Measurements from ENCODE around the gene GGT5. TPM values are rescaled to one million over a fixed set of nuclear protein-coding genes. Genes with fewer than 3 reads are reported as not detected.
"Not testable (repeated sequence)": the region's sequence is repeated elsewhere in the genome, so short reads cannot be mapped to it uniquely, and the experiment has no call there.

The GGT5 gene
- total RNA-seq, 1 experiment from 2014 or later, result not detected

- intact Hi-C loops (cut with micrococcal nuclease; ENCODE audit: unreplicated experiment), result loop anchor here (2.0 to 5.0 kb wide), 2 partner anchors 40 to 59 kb away; no protein-coding TSS in a partner anchor
- TF ChIP-seq CTCF (conservative IDR thresholded peaks at IDR 0.05) (peak; percentile 86), EZH2 (IDR thresholded peaks at IDR 0.05; ENCODE audit: low read depth) (no peak)
- Histone ChIP-seq H3K9me2 (ENCODE audit: insufficient read depth) (no peaks in the 10 kb centered on the region), H3K4me3 (no peak overlapping the region), H4K20me1 (ENCODE audit: insufficient read depth) (no peaks in the 10 kb centered on the region), H2AFZ (no peak overlapping the region), H3K4me2 (peak overlapping the region; percentile 64), H3K36me3 (ENCODE audit: low read depth) (no peaks in the 10 kb centered on the region), H3K4me1 (replicated peaks; ENCODE audit: insufficient read depth) (peaks cover 14% of the 10 kb centered on the region), H3K27ac (peak overlapping the region; percentile 68; the same call in 1 of the 2 replicates), H3K79me2 (ENCODE audit: low read depth) (no peaks in the 10 kb centered on the region), H3F3A (ENCODE audit: insufficient read depth, low read depth) (no peaks in the 10 kb centered on the region; the same call in 1 of the 2 replicates), H3K9me3 (ENCODE audit: insufficient read depth, low read depth) (no peaks in the 10 kb centered on the region), H3K27me3 (ENCODE audit: insufficient read depth, low read depth) (no peaks in the 10 kb centered on the region)
- ChIA-PET CTCF (interaction anchor here (1.2 kb wide), 1 partner anchor 58 kb away, joined by 11 read pairs; no protein-coding TSS in a partner anchor), POLR2A (ENCODE audit: unreplicated experiment) (no interaction called here)
- BruUV-seq (replicated peaks), result no TSS peak
- peak; percentile 77 to 86 for DNase-seq
Observed at GRCh38 chr22:24247564-24248344, 2.9 kb upstream of the GGT5 start.

- Histone ChIP-seq H3K4me2 (peak overlapping the region; percentile 64), H2AFZ (no peak overlapping the region), H3K4me1 (replicated peaks; ENCODE audit: insufficient read depth) (peaks cover 18% of the 10 kb centered on the region), H3K79me2 (ENCODE audit: low read depth) (no peaks in the 10 kb centered on the region), H3K27me3 (ENCODE audit: insufficient read depth, low read depth) (no peaks in the 10 kb centered on the region), H4K20me1 (ENCODE audit: insufficient read depth) (no peaks in the 10 kb centered on the region), H3K36me3 (ENCODE audit: low read depth) (no peaks in the 10 kb centered on the region), H3K4me3 (no peak overlapping the region), H3K9me2 (ENCODE audit: insufficient read depth) (no peaks in the 10 kb centered on the region), H3K9me3 (ENCODE audit: insufficient read depth, low read depth) (no peaks in the 10 kb centered on the region), H3F3A (ENCODE audit: insufficient read depth, low read depth) (no peaks in the 10 kb centered on the region; the same call in 1 of the 2 replicates), H3K27ac (peak overlapping the region; percentile 68)
- ChIA-PET POLR2A (ENCODE audit: unreplicated experiment) (no interaction called here), CTCF (interaction anchor here (1.2 kb wide), 1 partner anchor 57 kb away, joined by 11 read pairs; no protein-coding TSS in a partner anchor)
- no TSS peak for BruUV-seq (replicated peaks)
- TF ChIP-seq EZH2 (IDR thresholded peaks at IDR 0.05; ENCODE audit: low read depth), result no peak
- TF ChIP-seq CTCF (conservative IDR thresholded peaks at IDR 0.05), result no peak
- DNase-seq, result no peak
- intact Hi-C loops (cut with micrococcal nuclease; ENCODE audit: unreplicated experiment), result loop anchor here (2.0 to 5.0 kb wide), 2 partner anchors 40 to 58 kb away; no protein-coding TSS in a partner anchor
Observed at GRCh38 chr22:24247011-24247507, 2.2 kb upstream of the GGT5 start.

DNA sequence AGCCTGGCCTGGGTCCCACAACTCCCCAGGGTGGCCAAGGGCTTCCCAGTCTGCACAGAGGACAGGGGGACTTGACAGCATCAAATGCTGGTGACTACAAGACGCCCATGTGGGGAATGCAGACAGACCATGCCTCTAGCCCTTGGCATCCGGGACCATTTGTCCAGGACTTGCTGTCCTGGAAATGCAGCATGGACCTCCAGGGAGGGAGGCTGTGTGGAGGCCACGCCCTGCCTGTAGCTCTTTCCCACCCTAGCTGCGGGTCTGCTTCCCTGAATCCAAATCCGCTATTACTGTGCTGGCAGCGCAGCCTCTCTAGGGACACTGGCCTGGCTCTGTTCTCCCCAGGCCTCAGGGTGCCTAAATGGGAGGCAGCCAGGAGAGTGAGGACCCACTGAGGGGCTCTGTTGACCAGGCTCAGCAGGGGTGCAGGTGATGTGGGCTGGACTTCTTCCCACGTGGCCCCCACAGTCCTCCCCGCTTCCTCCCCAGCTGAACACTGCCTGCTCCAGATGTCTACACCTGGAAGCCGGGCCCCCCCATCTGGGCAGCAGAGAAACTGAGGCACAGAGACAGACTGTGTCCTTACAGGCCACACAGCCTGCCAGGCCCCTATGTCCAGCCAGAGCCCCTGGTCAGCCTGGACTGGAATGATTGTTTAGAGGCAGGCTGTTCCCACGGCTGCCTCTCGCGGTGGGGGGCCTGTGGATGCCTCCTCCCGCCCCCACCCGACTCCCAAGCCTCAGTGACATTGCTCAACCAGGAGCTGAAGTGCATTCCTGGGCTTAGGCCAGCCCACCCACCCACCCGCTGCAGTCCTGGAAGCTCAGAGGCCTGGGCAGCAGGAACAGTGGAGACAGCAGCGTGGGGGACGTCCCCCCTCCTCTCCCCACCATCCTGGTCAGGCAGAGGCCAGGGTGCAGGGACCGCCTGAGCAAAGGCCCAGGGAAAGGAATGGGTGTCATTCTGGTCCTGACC is 991 bp upstream of the GGT5 start:
- H3K4me1 ChIP-seq (replicated peaks; ENCODE audit: insufficient read depth), result peaks cover 18% of the 10 kb centered on the region
- BruUV-seq (replicated peaks); CTCF ChIA-PET; H4K20me1 ChIP-seq (ENCODE audit: insufficient read depth); H3K9me2 ChIP-seq (ENCODE audit: insufficient read depth); H3K9me3 ChIP-seq (ENCODE audit: insufficient read depth, low read depth); H3K27ac ChIP-seq; DNase-seq; H3K36me3 ChIP-seq (ENCODE audit: low read depth); H2AFZ ChIP-seq; POLR2A ChIA-PET (ENCODE audit: unreplicated experiment); H3K4me3 ChIP-seq; H3K27me3 ChIP-seq (ENCODE audit: insufficient read depth, low read depth); H3K79me2 ChIP-seq (ENCODE audit: low read depth); H3F3A ChIP-seq (ENCODE audit: insufficient read depth, low read depth); H3K4me2 ChIP-seq: not testable (repeated sequence)
- intact Hi-C loops (cut with micrococcal nuclease; ENCODE audit: unreplicated experiment), result loop anchor here (2.0 to 5.0 kb wide), 2 partner anchors 39 to 57 kb away; no protein-coding TSS in a partner anchor

All from PC-9 (cell line).